Gastrocnemius medialis (tissue), 4 donors: Measurements from ENCODE around the gene MAST4.

Source experiments
- CTCF ChIP-seq, 5 experiments: fragments of 450-650 bp in 3 of 5; fragments of 200-600 bp in 2 of 5; sonication (generic) in 2 of 5; IDR thresholded peaks in 4 of 5; conservative IDR thresholded peaks in 1 of 5; 1 replicate in 4 of 5; 2 replicates in 1 of 5; pipeline ENCODE4 v1.5.1; 2016 to 2019; ENCODE audit warnings: antibody characterized with exemption in 5 of 5, mild to moderate bottlenecking in 3 of 5, moderate library complexity in 3 of 5
- POLR2A ChIP-seq, 2 donors: fragments of 450-650 bp; IDR thresholded peaks; one replicate each; pipeline ENCODE4 v1.6.1; 2017; ENCODE audit warnings: antibody characterized with exemption in 2 of 2, mild to moderate bottlenecking in 2 of 2, moderate library complexity in 2 of 2

- TF ChIP-seq CTCF (IDR thresholded peaks at IDR 0.05 in 4 of 5, conservative IDR thresholded peaks at IDR 0.05 in 1 of 5) = no peak
- no peak for TF ChIP-seq POLR2A (IDR thresholded peaks at IDR 0.05)
Observed at GRCh38 chr5:66573733-66574132, 22.5 kb upstream of the MAST4 start.
